ENCODE data around the gene PTGR2.
"Not testable (repeated sequence)": the region's sequence is repeated elsewhere in the genome, so short reads cannot be mapped to it uniquely, and the experiment has no call there.

PTGR2 gene

DNA sequence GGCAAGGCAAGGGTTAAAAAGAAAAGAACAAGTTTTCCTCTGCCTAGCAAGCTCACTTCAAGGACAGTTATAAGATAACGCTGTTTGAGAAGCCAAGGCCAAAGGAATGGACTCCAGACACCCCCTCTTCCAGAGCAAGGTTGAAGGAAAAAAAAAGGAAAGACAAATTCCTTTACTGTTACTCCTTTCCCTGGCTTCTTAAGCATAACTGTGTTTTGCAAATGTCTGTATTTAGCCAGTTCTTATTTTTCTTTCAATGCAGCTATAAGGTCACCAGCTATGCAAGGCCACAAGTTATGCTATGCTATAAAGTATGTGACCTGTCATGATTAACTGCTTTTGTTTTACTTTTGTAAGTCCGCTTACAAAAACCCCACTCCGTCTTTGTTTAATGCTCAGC is 61.6 kb downstream of the PTGR2 start:
- DNase-seq (ENCODE audit: low read depth): no peak
- TF ChIP-seq, protein P1, sequence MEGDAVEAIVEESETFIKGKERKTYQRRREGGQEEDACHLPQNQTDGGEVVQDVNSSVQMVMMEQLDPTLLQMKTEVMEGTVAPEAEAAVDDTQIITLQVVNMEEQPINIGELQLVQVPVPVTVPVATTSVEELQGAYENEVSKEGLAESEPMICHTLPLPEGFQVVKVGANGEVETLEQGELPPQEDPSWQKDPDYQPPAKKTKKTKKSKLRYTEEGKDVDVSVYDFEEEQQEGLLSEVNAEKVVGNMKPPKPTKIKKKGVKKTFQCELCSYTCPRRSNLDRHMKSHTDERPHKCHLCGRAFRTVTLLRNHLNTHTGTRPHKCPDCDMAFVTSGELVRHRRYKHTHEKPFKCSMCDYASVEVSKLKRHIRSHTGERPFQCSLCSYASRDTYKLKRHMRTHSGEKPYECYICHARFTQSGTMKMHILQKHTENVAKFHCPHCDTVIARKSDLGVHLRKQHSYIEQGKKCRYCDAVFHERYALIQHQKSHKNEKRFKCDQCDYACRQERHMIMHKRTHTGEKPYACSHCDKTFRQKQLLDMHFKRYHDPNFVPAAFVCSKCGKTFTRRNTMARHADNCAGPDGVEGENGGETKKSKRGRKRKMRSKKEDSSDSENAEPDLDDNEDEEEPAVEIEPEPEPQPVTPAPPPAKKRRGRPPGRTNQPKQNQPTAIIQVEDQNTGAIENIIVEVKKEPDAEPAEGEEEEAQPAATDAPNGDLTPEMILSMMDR (IDR thresholded peaks at IDR 0.05; ENCODE audit: insufficient read depth, low read depth, low read length, missing control alignments): no peak
- H3K4me3 ChIP-seq (ENCODE audit: low read length): no peak overlapping the region

DNA sequence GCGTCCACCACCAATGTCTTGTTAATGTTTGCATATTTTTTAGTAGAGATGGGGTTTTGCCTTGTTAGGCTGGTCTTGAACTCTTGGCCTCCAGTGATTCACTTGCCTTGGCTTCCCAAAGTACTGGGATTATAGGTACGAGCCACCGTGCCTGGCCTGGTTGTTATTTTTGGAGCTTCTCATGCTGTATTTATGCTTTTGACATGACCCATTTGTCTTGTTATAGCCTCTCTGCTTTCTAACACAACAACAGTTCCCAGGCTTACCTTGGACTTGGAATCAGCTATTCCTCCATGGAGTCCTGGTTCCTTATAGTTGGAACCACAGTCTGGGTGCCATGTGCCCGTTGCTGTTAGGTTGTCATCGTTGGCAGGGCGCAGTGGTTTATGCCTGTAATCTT is 64.7 kb downstream of the PTGR2 start:
- DNase-seq (ENCODE audit: low read depth): no peak
- TF ChIP-seq, protein P1 (IDR thresholded peaks at IDR 0.05; ENCODE audit: insufficient read depth, low read depth, low read length, missing control alignments): no peak
- H3K4me3 ChIP-seq (ENCODE audit: low read length): no peak overlapping the region

DNA sequence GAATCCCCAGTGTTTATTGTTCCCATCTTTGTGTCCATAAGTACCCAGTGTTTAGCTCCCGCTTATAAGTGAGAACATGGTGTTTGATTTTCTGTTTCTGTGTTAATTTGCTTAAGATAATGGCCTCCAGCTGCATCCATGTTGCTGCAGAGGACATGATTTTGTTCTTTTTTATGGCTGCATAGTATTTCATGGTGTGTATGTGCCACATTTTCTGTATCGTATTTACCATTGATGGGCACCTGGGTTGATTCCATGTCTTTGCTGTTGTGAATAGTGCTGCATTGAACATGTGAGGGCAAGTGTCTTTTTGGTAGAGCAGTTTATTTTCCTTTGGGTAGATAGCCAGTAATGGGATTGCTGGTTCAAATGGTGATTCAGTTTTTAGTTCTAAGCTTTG is 67.8 kb downstream of the PTGR2 start:
- not testable (repeated sequence) for DNase-seq (ENCODE audit: low read depth); H3K4me3 ChIP-seq (ENCODE audit: low read length)

DNA sequence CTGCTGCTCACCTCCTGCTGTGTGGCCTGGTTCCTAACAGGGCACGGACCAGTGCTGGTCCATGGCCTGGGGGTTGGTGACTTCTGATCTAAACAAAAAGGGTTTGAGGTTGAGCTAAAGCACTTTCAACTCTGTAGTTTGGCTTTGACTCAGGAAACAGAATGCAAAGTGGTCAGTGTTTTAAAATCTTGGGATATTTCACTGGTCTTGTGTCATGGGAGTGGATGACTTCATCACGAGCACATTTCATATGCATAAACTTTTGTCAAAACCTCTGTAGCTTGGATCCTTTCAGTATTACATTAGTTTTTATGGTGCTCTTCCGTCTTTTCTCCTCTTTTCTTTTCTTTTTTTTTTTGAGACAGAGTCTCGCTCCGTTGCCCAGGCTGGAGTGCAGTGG is 72.7 kb downstream of the PTGR2 start:
- TF ChIP-seq, protein P1 (IDR thresholded peaks at IDR 0.05; ENCODE audit: insufficient read depth, low read depth, low read length, missing control alignments): no peak
- no peak for DNase-seq (ENCODE audit: low read depth)
- H3K4me3 ChIP-seq (ENCODE audit: low read length): no peak overlapping the region
